GM21447 (cell line): ENCODE data around the gene ASH1L.
"Not testable (repeated sequence)": the region's sequence is repeated elsewhere in the genome, so short reads cannot be mapped to it uniquely, and the experiment has no call there.

Source experiments
- ATAC-seq: cut with Tn5 transposase; IDR thresholded peaks from one replicate; pipeline ENCODE4 v1.9.1; 2021; ENCODE audit not compliant: unreplicated experiment

Gene ASH1L

GRCh38 chr1:155313261-155313660 lies 249.3 kb downstream of the ASH1L start:
- ATAC-seq = no peak

GRCh38 chr1:155309423-155310021 lies 253.1 kb downstream of the ASH1L start:
- no peak for ATAC-seq

GRCh38 chr1:155308493-155309422 lies 253.8 kb downstream of the ASH1L start, which contains the start of gene FDPS:
Gene FDPS (plus strand): TSS chr1:155308866. CDS start chr1:155309790, 924 bp downstream.
- peak; percentile 94 for ATAC-seq

- no peak for ATAC-seq
Measured at GRCh38 chr1:155307247-155307740, 255.3 kb downstream of the ASH1L start.

GRCh38 chr1:155305881-155306391 lies 256.7 kb downstream of the ASH1L start:
- ATAC-seq = no peak

- ATAC-seq = no peak
Measured at GRCh38 chr1:155304558-155305063, 258.0 kb downstream of the ASH1L start.

GRCh38 chr1:155301342-155301841 lies 261.2 kb downstream of the ASH1L start, which contains the start of gene PKLR:
Gene PKLR (minus strand): TSS chr1:155301438. CDS start chr1:155301395, 43 bp downstream.
- no peak for ATAC-seq

- no peak for ATAC-seq
Measured at GRCh38 chr1:155300553-155301329, 261.9 kb downstream of the ASH1L start.

- no peak for ATAC-seq
Measured at GRCh38 chr1:155300024-155300423, 262.6 kb downstream of the ASH1L start.

- ATAC-seq = no peak
Measured at GRCh38 chr1:155297384-155297783, 265.2 kb downstream of the ASH1L start.

GRCh38 chr1:155296661-155297060 lies 265.9 kb downstream of the ASH1L start:
- ATAC-seq = no peak

GRCh38 chr1:155295942-155296267 lies 266.7 kb downstream of the ASH1L start:
- no peak for ATAC-seq

GRCh38 chr1:155295183-155295941 lies 267.2 kb downstream of the ASH1L start:
- ATAC-seq = no peak

GRCh38 chr1:155294520-155295182 lies 268.0 kb downstream of the ASH1L start:
- ATAC-seq = no peak

- ATAC-seq = no peak
Measured at GRCh38 chr1:155293086-155293749, 269.4 kb downstream of the ASH1L start.

- ATAC-seq = not testable (repeated sequence)
Measured at GRCh38 chr1:155291006-155291405, 271.6 kb downstream of the ASH1L start.

GRCh38 chr1:155287987-155288543 lies 274.5 kb downstream of the ASH1L start:
- no peak for ATAC-seq

- ATAC-seq = no peak
Measured at GRCh38 chr1:155286544-155286943, 276.1 kb downstream of the ASH1L start.
